GM12864 (cell line): ENCODE results near the gene MACIR.
A peak's percentile ranks its signal among the peaks of the same experiment; 100 is the strongest.

Experiments
- DNase-seq: peaks from one replicate; pipeline ENCODE4 v3.0.0-alpha.2; 2011; ENCODE audit warnings: low read depth
- H3K4me3 ChIP-seq: 2 replicates; pipeline ENCODE4 v1.5.1; 2011; ENCODE audit warnings: mild to moderate bottlenecking, low read depth, low read length, control low read depth
- CTCF ChIP-seq: IDR thresholded peaks from 2 replicates; pipeline ENCODE4 v1.5.1; 2011; ENCODE audit warnings: low read depth, mild to moderate bottlenecking, moderate library complexity, low read length, control low read depth, inconsistent platforms; ENCODE audit errors: missing control alignments

Gene MACIR

GRCh38 chr5:103245761-103246160 lies 12.8 kb upstream of the MACIR start:
- no peak overlapping the region for H3K4me3 ChIP-seq
- no peak for TF ChIP-seq CTCF
- no peak for DNase-seq

GRCh38 chr5:103247118-103247517 lies 11.4 kb upstream of the MACIR start:
- no peak overlapping the region for H3K4me3 ChIP-seq
- no peak for DNase-seq
- no peak for TF ChIP-seq CTCF

- no peak for DNase-seq
- TF ChIP-seq CTCF: no peak
- H3K4me3 ChIP-seq: no peak overlapping the region
Observed at GRCh38 chr5:103249068-103249467, 9.5 kb upstream of the MACIR start.

GRCh38 chr5:103254921-103255320 lies 3.6 kb upstream of the MACIR start:
- TF ChIP-seq CTCF: no peak
- no peak for DNase-seq
- no peak overlapping the region for H3K4me3 ChIP-seq

GRCh38 chr5:103255691-103256090 lies 2.9 kb upstream of the MACIR start:
- H3K4me3 ChIP-seq: no peak overlapping the region
- no peak for DNase-seq
- no peak for TF ChIP-seq CTCF

GRCh38 chr5:103256178-103256577 lies 2.4 kb upstream of the MACIR start:
- TF ChIP-seq CTCF: peak; percentile 36
- no peak overlapping the region for H3K4me3 ChIP-seq
- DNase-seq: no peak

GRCh38 chr5:103258957-103259704 lies 568 bp downstream of the MACIR start:
- no peak for DNase-seq
- TF ChIP-seq CTCF: no peak

More at GRCh38 chr5:103258957-103259704, 568 bp downstream of the MACIR start:
- peak overlapping the region; percentile 98 for H3K4me3 ChIP-seq
